IMR-90 (cell line): Measurements from ENCODE around the gene THAP12.

ENCODE experiments used
- CHD1 ChIP-seq: IDR thresholded peaks from 2 replicates; pipeline ENCODE4 v1.6.1; 2012; ENCODE audit warnings: low read depth, low read length, improper control_type of control experiment
- POLR2A ChIP-seq: IDR thresholded peaks from 2 replicates; pipeline ENCODE4 v1.6.1; 2012; ENCODE audit warnings: mild to moderate bottlenecking, low read depth, low read length

- TF ChIP-seq CHD1 (no peak), POLR2A (no peak)
These were observed 33.5 kb downstream of the THAP12 start for GRCh38 chr11:76347466-76347865.
